ENCODE measurements around the gene C2CD2L.

GRCh38 chr11:119156496-119156895 is 49.4 kb downstream of the C2CD2L start:
- TF ChIP-seq, protein P1, sequence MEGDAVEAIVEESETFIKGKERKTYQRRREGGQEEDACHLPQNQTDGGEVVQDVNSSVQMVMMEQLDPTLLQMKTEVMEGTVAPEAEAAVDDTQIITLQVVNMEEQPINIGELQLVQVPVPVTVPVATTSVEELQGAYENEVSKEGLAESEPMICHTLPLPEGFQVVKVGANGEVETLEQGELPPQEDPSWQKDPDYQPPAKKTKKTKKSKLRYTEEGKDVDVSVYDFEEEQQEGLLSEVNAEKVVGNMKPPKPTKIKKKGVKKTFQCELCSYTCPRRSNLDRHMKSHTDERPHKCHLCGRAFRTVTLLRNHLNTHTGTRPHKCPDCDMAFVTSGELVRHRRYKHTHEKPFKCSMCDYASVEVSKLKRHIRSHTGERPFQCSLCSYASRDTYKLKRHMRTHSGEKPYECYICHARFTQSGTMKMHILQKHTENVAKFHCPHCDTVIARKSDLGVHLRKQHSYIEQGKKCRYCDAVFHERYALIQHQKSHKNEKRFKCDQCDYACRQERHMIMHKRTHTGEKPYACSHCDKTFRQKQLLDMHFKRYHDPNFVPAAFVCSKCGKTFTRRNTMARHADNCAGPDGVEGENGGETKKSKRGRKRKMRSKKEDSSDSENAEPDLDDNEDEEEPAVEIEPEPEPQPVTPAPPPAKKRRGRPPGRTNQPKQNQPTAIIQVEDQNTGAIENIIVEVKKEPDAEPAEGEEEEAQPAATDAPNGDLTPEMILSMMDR (conservative IDR thresholded peaks at IDR 0.05; ENCODE audit: low read length) = no peak
- no peak for TF ChIP-seq EZH2phosphoT487 (IDR thresholded peaks at IDR 0.05; ENCODE audit: borderline replicate concordance, low read depth, low read length)
